ENCODE measurements around the gene GK.
"Not testable (repeated sequence)": the region's sequence is repeated elsewhere in the genome, so short reads cannot be mapped to it uniquely, and the experiment has no call there.

Gene GK

GRCh38 chrX:30654989-30655607 is 1.9 kb downstream of the GK start:
- DNase-seq: no peak

GRCh38 chrX:30655991-30656390 is 2.8 kb downstream of the GK start:
- no peak for DNase-seq

- DNase-seq: no peak
Observed at GRCh38 chrX:30657196-30658161, 4.3 kb downstream of the GK start.

GRCh38 chrX:30659421-30659820 is 6.2 kb downstream of the GK start:
- no peak for DNase-seq

- DNase-seq: no peak
Observed at GRCh38 chrX:30661228-30661627, 8.0 kb downstream of the GK start.

- DNase-seq: no peak
Observed at GRCh38 chrX:30663322-30663721, 10.1 kb downstream of the GK start.

- DNase-seq: no peak
Observed at GRCh38 chrX:30665471-30665870, 12.2 kb downstream of the GK start.

GRCh38 chrX:30666094-30666493 is 12.9 kb downstream of the GK start:
- DNase-seq: no peak

- no peak for DNase-seq
Observed at GRCh38 chrX:30668581-30668980, 15.4 kb downstream of the GK start.

- not testable (repeated sequence) for DNase-seq
Observed at GRCh38 chrX:30671189-30671588, 18.0 kb downstream of the GK start.

GRCh38 chrX:30673127-30673796 is 20.0 kb downstream of the GK start:
- DNase-seq: no peak

GRCh38 chrX:30673884-30674598 is 20.8 kb downstream of the GK start:
- DNase-seq: no peak

GRCh38 chrX:30674799-30675198 is 21.6 kb downstream of the GK start:
- no peak for DNase-seq

GRCh38 chrX:30679369-30679768 is 26.1 kb downstream of the GK start:
- DNase-seq: no peak

- DNase-seq: no peak
Observed at GRCh38 chrX:30680618-30681017, 27.4 kb downstream of the GK start.

GRCh38 chrX:30688641-30689040 is 35.4 kb downstream of the GK start:
- DNase-seq: no peak

GRCh38 chrX:30689116-30689515 is 35.9 kb downstream of the GK start:
- DNase-seq: no peak

- DNase-seq: no peak
Observed at GRCh38 chrX:30690330-30690729, 37.1 kb downstream of the GK start.

- no peak for DNase-seq
Observed at GRCh38 chrX:30693999-30694650, 40.9 kb downstream of the GK start.

GRCh38 chrX:30702736-30703135 is 49.5 kb downstream of the GK start:
- no peak for DNase-seq

GRCh38 chrX:30706216-30706775 is 53.1 kb downstream of the GK start:
- DNase-seq: no peak

GRCh38 chrX:30712214-30712613 is 59.0 kb downstream of the GK start:
- no peak for DNase-seq

All from NCI-H526 treated with DMSO at 0.1 percent for 48 hours (cell line).